ENCODE results near the gene RAB34.
"Not testable (repeated sequence)": the region's sequence is repeated elsewhere in the genome, so short reads cannot be mapped to it uniquely, and the experiment has no call there.

Gene RAB34

DNA sequence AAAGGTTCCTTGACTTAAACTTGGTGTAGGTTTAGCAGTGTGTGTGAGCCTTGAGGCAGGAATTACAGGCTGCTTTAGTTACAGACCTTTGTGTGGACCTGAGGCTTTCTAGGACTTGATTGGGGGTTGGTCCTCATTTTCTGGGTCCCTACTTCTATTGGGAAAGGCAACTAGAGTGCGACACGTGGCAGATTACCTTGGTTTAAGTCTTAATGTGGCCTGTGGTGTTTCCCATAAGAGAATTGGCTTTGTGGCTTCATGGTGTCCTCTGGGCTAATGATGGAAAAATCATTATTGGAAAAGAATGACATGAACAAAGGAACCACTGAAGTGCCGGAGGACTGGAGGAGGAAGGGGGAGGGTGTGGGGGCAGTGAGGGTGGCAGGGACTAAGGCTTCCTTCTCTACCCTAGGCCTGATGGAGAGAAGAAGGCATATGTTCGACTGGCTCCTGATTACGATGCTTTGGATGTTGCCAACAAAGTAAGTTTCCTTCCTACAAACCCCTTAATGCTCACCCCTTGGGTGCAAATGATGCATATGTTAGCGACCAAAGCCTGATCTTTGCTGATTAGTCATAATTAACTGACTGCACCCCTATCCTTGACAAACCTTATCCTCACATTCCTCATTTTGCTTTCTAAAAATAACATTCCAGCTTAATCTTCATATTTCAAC is 5.6 kb upstream of the RAB34 start:
- Histone ChIP-seq H4K20me1 (ENCODE audit: insufficient read depth, low read length, poor library complexity, severe bottlenecking) (peaks cover 48% of the 10 kb centered on the region), H3K9me3 (ENCODE audit: insufficient read depth, low read depth, low read length) (no peaks in the 10 kb centered on the region), H3K36me3 (ENCODE audit: insufficient read depth, low read length) (peaks cover 47% of the 10 kb centered on the region; the same call in 1 of the 2 replicates), H3K4me1 (ENCODE audit: insufficient read depth, low read length, poor library complexity, severe bottlenecking) (peaks cover 27% of the 10 kb centered on the region), H3K9ac (ENCODE audit: low read depth, low read length, poor library complexity, severe bottlenecking) (peak overlapping the region; percentile 99), H3K27me3 (ENCODE audit: insufficient read depth, low read length, poor library complexity, severe bottlenecking) (peaks cover 6% of the 10 kb centered on the region), H3K4me3 (ENCODE audit: low read length, poor library complexity, severe bottlenecking) (peak overlapping the region; percentile 98), H3K9me2 (replicated peaks; ENCODE audit: low read depth, low read length) (no peaks in the 10 kb centered on the region), H3K79me2 (ENCODE audit: insufficient read depth, low read length) (peaks cover 39% of the 10 kb centered on the region), H3K4me2 (ENCODE audit: low read depth, low read length, poor library complexity, severe bottlenecking) (peak overlapping the region; percentile 99), H3F3A (ENCODE audit: low read depth) (peaks cover 25% of the 10 kb centered on the region), H2AFZ (ENCODE audit: low read length) (no peak overlapping the region)
- TF ChIP-seq, protein P1, sequence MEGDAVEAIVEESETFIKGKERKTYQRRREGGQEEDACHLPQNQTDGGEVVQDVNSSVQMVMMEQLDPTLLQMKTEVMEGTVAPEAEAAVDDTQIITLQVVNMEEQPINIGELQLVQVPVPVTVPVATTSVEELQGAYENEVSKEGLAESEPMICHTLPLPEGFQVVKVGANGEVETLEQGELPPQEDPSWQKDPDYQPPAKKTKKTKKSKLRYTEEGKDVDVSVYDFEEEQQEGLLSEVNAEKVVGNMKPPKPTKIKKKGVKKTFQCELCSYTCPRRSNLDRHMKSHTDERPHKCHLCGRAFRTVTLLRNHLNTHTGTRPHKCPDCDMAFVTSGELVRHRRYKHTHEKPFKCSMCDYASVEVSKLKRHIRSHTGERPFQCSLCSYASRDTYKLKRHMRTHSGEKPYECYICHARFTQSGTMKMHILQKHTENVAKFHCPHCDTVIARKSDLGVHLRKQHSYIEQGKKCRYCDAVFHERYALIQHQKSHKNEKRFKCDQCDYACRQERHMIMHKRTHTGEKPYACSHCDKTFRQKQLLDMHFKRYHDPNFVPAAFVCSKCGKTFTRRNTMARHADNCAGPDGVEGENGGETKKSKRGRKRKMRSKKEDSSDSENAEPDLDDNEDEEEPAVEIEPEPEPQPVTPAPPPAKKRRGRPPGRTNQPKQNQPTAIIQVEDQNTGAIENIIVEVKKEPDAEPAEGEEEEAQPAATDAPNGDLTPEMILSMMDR (conservative IDR thresholded peaks at IDR 0.05; ENCODE audit: low read length), result no peak
- TF ChIP-seq EZH2phosphoT487 (IDR thresholded peaks at IDR 0.05; ENCODE audit: borderline replicate concordance), result no peak

DNA sequence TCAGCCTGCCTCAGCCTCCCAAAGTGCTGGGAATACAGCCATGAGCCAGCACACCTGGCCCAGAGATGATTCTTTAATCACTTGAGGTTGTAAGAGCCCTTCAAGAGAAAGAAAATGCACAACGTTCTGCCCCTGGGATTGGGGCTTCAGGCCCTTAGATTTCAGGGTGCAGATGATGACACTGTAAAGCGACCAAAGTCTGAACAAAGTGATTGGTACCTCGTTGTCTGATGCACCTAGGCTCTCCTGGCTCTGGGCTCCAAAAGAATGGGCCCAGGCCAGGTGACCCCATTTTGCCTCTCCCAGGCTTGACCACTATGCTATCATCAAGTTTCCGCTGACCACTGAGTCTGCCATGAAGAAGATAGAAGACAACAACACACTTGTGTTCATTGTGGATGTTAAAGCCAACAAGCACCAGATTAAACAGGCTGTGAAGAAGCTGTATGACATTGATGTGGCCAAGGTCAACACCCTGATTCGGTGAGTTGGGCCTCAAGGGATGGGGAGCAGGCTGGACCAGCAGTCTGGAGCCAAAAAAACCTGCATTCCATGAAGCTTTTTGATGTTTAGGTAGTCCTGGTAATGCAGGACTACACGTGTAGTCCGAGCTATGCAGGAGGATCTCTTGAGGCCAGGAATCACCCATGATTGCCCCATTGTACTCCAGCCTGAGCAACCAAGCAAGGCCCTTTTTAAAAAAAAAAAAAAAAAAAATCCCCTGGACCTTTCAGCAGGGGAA is 4.9 kb upstream of the RAB34 start:
- H3K27me3 ChIP-seq (ENCODE audit: insufficient read depth, low read length, poor library complexity, severe bottlenecking), result peaks cover 6% of the 10 kb centered on the region
- no peak overlapping the region for H2AFZ ChIP-seq (ENCODE audit: low read length)
- TF ChIP-seq, protein P1 (conservative IDR thresholded peaks at IDR 0.05; ENCODE audit: low read length), result no peak
- TF ChIP-seq EZH2phosphoT487 (IDR thresholded peaks at IDR 0.05; ENCODE audit: borderline replicate concordance), result no peak
- H3K9me2 ChIP-seq (replicated peaks; ENCODE audit: low read depth, low read length), result no peaks in the 10 kb centered on the region
- peaks cover 25% of the 10 kb centered on the region for H3K4me1 ChIP-seq (ENCODE audit: insufficient read depth, low read length, poor library complexity, severe bottlenecking)
- H3K4me3 ChIP-seq (ENCODE audit: low read length, poor library complexity, severe bottlenecking), result peak overlapping the region; percentile 98
- H3K9me3 ChIP-seq (ENCODE audit: insufficient read depth, low read depth, low read length), result no peaks in the 10 kb centered on the region
- peaks cover 25% of the 10 kb centered on the region for H3F3A ChIP-seq (ENCODE audit: low read depth)
- H3K36me3 ChIP-seq (ENCODE audit: insufficient read depth, low read length), result peaks cover 47% of the 10 kb centered on the region; the same call in 1 of the 2 replicates
- peaks cover 48% of the 10 kb centered on the region for H4K20me1 ChIP-seq (ENCODE audit: insufficient read depth, low read length, poor library complexity, severe bottlenecking)
- peak overlapping the region; percentile 99 for H3K4me2 ChIP-seq (ENCODE audit: low read depth, low read length, poor library complexity, severe bottlenecking)
- peak overlapping the region; percentile 99 for H3K9ac ChIP-seq (ENCODE audit: low read depth, low read length, poor library complexity, severe bottlenecking)
- H3K79me2 ChIP-seq (ENCODE audit: insufficient read depth, low read length), result peaks cover 39% of the 10 kb centered on the region

DNA sequence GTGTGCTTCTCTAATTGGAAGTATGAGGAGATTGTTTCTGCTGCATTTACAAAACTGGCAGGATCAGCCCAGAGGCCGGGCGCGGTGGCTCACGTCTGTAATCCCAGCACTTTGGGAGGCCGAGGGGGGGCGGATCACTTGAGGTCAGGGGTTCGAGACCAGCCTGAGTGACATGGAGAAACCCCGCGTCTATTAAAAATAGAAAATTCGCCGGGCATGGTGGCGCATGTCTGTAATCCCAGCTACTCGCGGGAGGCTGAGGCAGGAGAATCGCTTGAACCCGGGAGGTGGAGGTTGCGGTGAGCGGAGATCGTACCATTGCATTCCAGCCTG is 3.3 kb upstream of the RAB34 start:
- not testable (repeated sequence) for H3K9me3 ChIP-seq (ENCODE audit: insufficient read depth, low read depth, low read length); H3K27me3 ChIP-seq (ENCODE audit: insufficient read depth, low read length, poor library complexity, severe bottlenecking); H2AFZ ChIP-seq (ENCODE audit: low read length); H3K9me2 ChIP-seq (replicated peaks; ENCODE audit: low read depth, low read length)
- peaks cover 39% of the 10 kb centered on the region for H3K79me2 ChIP-seq (ENCODE audit: insufficient read depth, low read length)
- peaks cover 47% of the 10 kb centered on the region; the same call in 1 of the 2 replicates for H3K36me3 ChIP-seq (ENCODE audit: insufficient read depth, low read length)
- peak overlapping the region; percentile 99 for H3K9ac ChIP-seq (ENCODE audit: low read depth, low read length, poor library complexity, severe bottlenecking)
- H3F3A ChIP-seq (ENCODE audit: low read depth), result peaks cover 25% of the 10 kb centered on the region
- H3K4me1 ChIP-seq (ENCODE audit: insufficient read depth, low read length, poor library complexity, severe bottlenecking), result peaks cover 22% of the 10 kb centered on the region
- peak overlapping the region; percentile 98 for H3K4me3 ChIP-seq (ENCODE audit: low read length, poor library complexity, severe bottlenecking)
- peak overlapping the region; percentile 99 for H3K4me2 ChIP-seq (ENCODE audit: low read depth, low read length, poor library complexity, severe bottlenecking)
- H4K20me1 ChIP-seq (ENCODE audit: insufficient read depth, low read length, poor library complexity, severe bottlenecking), result peaks cover 48% of the 10 kb centered on the region
